NB4 (cell line): ENCODE results near the gene SIPA1.

Experiments
- CTCF ChIP-seq: IDR thresholded peaks from one replicate; pipeline ENCODE4 v1.5.1; 2012; ENCODE audit warnings: low read depth, low read length
- POLR2A ChIP-seq: IDR thresholded peaks from 2 replicates; pipeline ENCODE4 v1.6.1; 2011; ENCODE audit warnings: mild to moderate bottlenecking; ENCODE audit not compliant: insufficient read length; ENCODE audit errors: extremely low read depth

- no peak for TF ChIP-seq CTCF
- TF ChIP-seq POLR2A = no peak
These were observed 39.6 kb upstream of the SIPA1 start for GRCh38 chr11:65598258-65598699.
